K562 (cell line): ENCODE results near the gene PRMT5. TPM values are rescaled to one million over a fixed set of nuclear protein-coding genes. Genes with fewer than 3 reads are reported as not detected.

Experiments used
- ATF1 ChIP-seq, 2 experiments: fragments of 450-650 bp in 1 of 2; IDR thresholded peaks; 2 replicates each; pipeline ENCODE4 v1.6.1; 2016; ENCODE audit warnings: missing compliant biosample characterization in 1 of 2, missing genetic modification characterization in 1 of 2
- CBX2 ChIP-seq: fragments of 200-600 bp; sonication (generic); IDR thresholded peaks from one replicate; pipeline ENCODE4 v1.6.1; 2012; ENCODE audit warnings: mild to moderate bottlenecking, low read length, inconsistent platforms; ENCODE audit not compliant: insufficient read depth, poor library complexity, severe bottlenecking
- CREB3 ChIP-seq: fragments of 450-650 bp; conservative IDR thresholded peaks from 2 replicates; pipeline ENCODE4 v1.6.1; 2016; ENCODE audit warnings: missing genetic modification characterization, low read depth, mild to moderate bottlenecking, missing compliant biosample characterization, moderate library complexity
- ERF ChIP-seq: fragments of 450-650 bp; formaldehyde crosslinking; IDR thresholded peaks from 2 replicates; pipeline ENCODE4 v1.4.0; 2020; ENCODE audit warnings: mild to moderate bottlenecking, mixed read lengths
- HNRNPLL ChIP-seq: fragments of 200-400 bp; formaldehyde crosslinking; IDR thresholded peaks from 2 replicates; pipeline ENCODE4 v1.6.1; 2017; ENCODE audit warnings: low read length, low read depth, mild to moderate bottlenecking; ENCODE audit not compliant: poor library complexity, severe bottlenecking
- HOMEZ ChIP-seq: fragments of 250-450 bp; sonication (Bioruptor Pico); IDR thresholded peaks from 2 replicates; pipeline ENCODE4 v1.4.0; 2020; ENCODE audit warnings: mild to moderate bottlenecking, moderate library complexity
- NCOA6 ChIP-seq: fragments of 450-650 bp; IDR thresholded peaks from 2 replicates; pipeline ENCODE4 v1.6.1; 2017; ENCODE audit warnings: mild to moderate bottlenecking
- SRSF7 ChIP-seq: fragments of 200-400 bp; formaldehyde crosslinking; optimal IDR thresholded peaks from 2 replicates; pipeline ENCODE3; 2017; ENCODE audit warnings: mild to moderate bottlenecking, low read depth, low read length
- TBL1XR1 ChIP-seq, 2 experiments: IDR thresholded peaks; 2 replicates each; pipeline ENCODE4 v1.6.1; 2012; ENCODE audit warnings: improper control_type of control experiment in 2 of 2, low read length in 2 of 2, mild to moderate bottlenecking in 1 of 2
- TBP ChIP-seq: optimal IDR thresholded peaks from 2 replicates; pipeline ENCODE3; 2011; ENCODE audit warnings: low read depth, low read length, improper control_type of control experiment
- TRIM25 ChIP-seq: fragments of 450-650 bp; IDR thresholded peaks from 2 replicates; pipeline ENCODE4 v1.7.0; 2016; ENCODE audit warnings: borderline replicate concordance
- ZKSCAN3 ChIP-seq: fragments of 250-450 bp; sonication (Bioruptor Pico); IDR thresholded peaks from 2 replicates; pipeline ENCODE4 v1.4.0; 2020
- ZNF696 ChIP-seq: fragments of 250-450 bp; sonication (Bioruptor Pico); conservative IDR thresholded peaks from 2 replicates; pipeline ENCODE4 v1.4.0; 2020; ENCODE audit warnings: mild to moderate bottlenecking, moderate library complexity
- ZNF785 ChIP-seq: fragments of 250-450 bp; sonication (Bioruptor Pico); IDR thresholded peaks from 2 replicates; pipeline ENCODE4 v1.4.0; 2020; ENCODE audit warnings: mild to moderate bottlenecking
- polyA plus RNA-seq, 8 experiments: library from polyadenylated mRNA; depleted of rRNA in 4 of 8; stranded (reverse) in 5 of 8; unstranded in 3 of 8; fragments of >200 nt; fragmentation: Nextera tagmentation in 2 of 8; fragmentation: Illumina TruSeq in 1 of 8; extraction: Ambion mirVana in 2 of 8; extraction: Trizol in 1 of 8; gene quantifications; 2 replicates each; pipeline versions ENCODE4 v1.2.1 to v1.2.3, GENCODE V29; 2011 to 2014; ENCODE audit warnings: inconsistent platforms in 1 of 8, missing spikeins in 1 of 8
- total RNA-seq, 7 experiments: library from RNA; depleted of rRNA in 6 of 7; stranded (reverse); fragments of >200 nt in 6 of 7; fragmentation: Illumina TruSeq in 2 of 7; extraction: Trizol in 2 of 7; gene quantifications; 2 replicates each; pipeline versions ENCODE4 v1.2.1 to v1.2.3, GENCODE V29; 2011 to 2021; ENCODE audit warnings: low replicate concordance in 1 of 7
- TF ChIP-seq, protein P1 (sequence below): sonication (generic); formaldehyde crosslinking; IDR thresholded peaks from 2 replicates; pipeline ENCODE4 v1.8.0; 2022; ENCODE audit warnings: mild to moderate bottlenecking, missing genetic modification reagents
- TF ChIP-seq, protein P2 (sequence below), 2 experiments: fragments of 450-650 bp; IDR thresholded peaks; 2 replicates each; pipeline ENCODE4 v1.6.1; 2016
- TF ChIP-seq, protein P3 (sequence below): sonication (generic); formaldehyde crosslinking; IDR thresholded peaks from 2 replicates; pipeline ENCODE4 v1.5.0; 2020; ENCODE audit warnings: missing genetic modification reagents
- TF ChIP-seq, protein P4 (sequence below): fragments of 200-800 bp; sonication (Bioruptor generic); IDR thresholded peaks from 2 replicates; pipeline ENCODE4 v1.6.1; 2017; ENCODE audit warnings: missing genetic modification characterization, missing compliant biosample characterization

The PRMT5 gene
- total and polyA plus RNA-seq, 9 of the 15 experiments (the other 6 are each of a cell fraction or from before 2014, with no cell fraction given), result 114 to 552 (median 222) TPM

DNA sequence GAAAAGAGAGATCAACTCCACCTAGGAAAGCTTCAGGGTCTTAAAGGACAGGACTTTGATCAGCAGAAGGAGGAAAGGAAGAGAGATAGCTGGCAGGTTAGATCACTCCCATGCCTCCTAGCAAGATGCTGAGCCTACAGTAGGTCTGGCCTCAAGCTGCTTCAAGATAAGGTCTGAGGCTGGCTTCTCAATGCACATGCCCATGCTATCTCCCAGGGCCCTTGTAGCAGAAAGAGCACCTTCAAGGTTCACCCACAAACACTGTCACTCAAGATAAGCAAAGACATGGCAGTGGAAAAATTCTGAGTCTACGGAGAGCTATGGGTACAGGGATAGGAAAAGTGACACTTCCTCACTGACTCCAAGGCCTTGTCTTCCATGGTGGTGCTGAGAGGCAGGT, 31.8 kb downstream of the PRMT5 start (continued):
- TF ChIP-seq, protein P1, sequence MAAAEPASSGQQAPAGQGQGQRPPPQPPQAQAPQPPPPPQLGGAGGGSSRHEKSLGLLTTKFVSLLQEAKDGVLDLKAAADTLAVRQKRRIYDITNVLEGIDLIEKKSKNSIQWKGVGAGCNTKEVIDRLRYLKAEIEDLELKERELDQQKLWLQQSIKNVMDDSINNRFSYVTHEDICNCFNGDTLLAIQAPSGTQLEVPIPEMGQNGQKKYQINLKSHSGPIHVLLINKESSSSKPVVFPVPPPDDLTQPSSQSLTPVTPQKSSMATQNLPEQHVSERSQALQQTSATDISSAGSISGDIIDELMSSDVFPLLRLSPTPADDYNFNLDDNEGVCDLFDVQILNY (CRISPR knock-in tag), result no peak
- TF ChIP-seq HNRNPLL, result no peak
- TF ChIP-seq ERF (CRISPR knock-in tag), result no peak
- no peak for TF ChIP-seq ZNF785
- TF ChIP-seq, protein P2, sequence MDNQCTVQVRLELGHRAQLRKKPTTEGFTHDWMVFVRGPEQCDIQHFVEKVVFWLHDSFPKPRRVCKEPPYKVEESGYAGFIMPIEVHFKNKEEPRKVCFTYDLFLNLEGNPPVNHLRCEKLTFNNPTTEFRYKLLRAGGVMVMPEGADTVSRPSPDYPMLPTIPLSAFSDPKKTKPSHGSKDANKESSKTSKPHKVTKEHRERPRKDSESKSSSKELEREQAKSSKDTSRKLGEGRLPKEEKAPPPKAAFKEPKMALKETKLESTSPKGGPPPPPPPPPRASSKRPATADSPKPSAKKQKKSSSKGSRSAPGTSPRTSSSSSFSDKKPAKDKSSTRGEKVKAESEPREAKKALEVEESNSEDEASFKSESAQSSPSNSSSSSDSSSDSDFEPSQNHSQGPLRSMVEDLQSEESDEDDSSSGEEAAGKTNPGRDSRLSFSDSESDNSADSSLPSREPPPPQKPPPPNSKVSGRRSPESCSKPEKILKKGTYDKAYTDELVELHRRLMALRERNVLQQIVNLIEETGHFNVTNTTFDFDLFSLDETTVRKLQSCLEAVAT (IDR thresholded peaks at IDR 0.05), result 0 out of 4 replicates have a peak, but pooled peaks of 1 of the 2 experiments have one; percentile 39
- TF ChIP-seq TBL1XR1 (IDR thresholded peaks at IDR 0.05; ENCODE audit: low read length in 2 of 2), result peak; percentile 51 to 79; a peak in 2 of 4 replicates
- no peak for TF ChIP-seq HOMEZ
- no peak for TF ChIP-seq ZNF696 (CRISPR knock-in tag)
- TF ChIP-seq TBP, result peak; percentile 3
- no peak for TF ChIP-seq ZKSCAN3 (CRISPR knock-in tag)
- peak; percentile 44; the same call in 1 of the 2 replicates for TF ChIP-seq TRIM25
- TF ChIP-seq CBX2, result no peak
- TF ChIP-seq, protein P3, sequence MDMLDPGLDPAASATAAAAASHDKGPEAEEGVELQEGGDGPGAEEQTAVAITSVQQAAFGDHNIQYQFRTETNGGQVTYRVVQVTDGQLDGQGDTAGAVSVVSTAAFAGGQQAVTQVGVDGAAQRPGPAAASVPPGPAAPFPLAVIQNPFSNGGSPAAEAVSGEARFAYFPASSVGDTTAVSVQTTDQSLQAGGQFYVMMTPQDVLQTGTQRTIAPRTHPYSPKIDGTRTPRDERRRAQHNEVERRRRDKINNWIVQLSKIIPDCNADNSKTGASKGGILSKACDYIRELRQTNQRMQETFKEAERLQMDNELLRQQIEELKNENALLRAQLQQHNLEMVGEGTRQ (CRISPR knock-in tag), result no peak
- no peak for TF ChIP-seq NCOA6
- TF ChIP-seq ATF1 (CRISPR knock-in tag; IDR thresholded peaks at IDR 0.05), result no peak
- TF ChIP-seq ATF1 (tag; IDR thresholded peaks at IDR 0.05), result no peak
- TF ChIP-seq, protein P4, sequence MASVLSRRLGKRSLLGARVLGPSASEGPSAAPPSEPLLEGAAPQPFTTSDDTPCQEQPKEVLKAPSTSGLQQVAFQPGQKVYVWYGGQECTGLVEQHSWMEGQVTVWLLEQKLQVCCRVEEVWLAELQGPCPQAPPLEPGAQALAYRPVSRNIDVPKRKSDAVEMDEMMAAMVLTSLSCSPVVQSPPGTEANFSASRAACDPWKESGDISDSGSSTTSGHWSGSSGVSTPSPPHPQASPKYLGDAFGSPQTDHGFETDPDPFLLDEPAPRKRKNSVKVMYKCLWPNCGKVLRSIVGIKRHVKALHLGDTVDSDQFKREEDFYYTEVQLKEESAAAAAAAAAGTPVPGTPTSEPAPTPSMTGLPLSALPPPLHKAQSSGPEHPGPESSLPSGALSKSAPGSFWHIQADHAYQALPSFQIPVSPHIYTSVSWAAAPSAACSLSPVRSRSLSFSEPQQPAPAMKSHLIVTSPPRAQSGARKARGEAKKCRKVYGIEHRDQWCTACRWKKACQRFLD (CRISPR knock-in tag), result no peak; the same call in 1 of the 2 replicates
- TF ChIP-seq CREB3 (tag), result 0 out of 2 replicates have a peak, but pooled peaks have one; percentile 52
- no peak for TF ChIP-seq SRSF7
